ENCODE measurements around the gene SRSF8.

GRCh38 chr11:95086836-95087570 lies 20.3 kb downstream of the SRSF8 start:
- TF ChIP-seq POLR2A (IDR thresholded peaks at IDR 0.05; ENCODE audit: low read length) (no peak), GATA1 (IDR thresholded peaks at IDR 0.05; ENCODE audit: low read depth, low read length) (no peak)
